IPS-20b (cell line): ENCODE measurements around the gene ATE1.
"Not testable (repeated sequence)": the region's sequence is repeated elsewhere in the genome, so short reads cannot be mapped to it uniquely, and the experiment has no call there.

Experiments
- H3K27ac ChIP-seq: one replicate; pipeline ENCODE4 v1.5.1; 2013; ENCODE audit warnings: low read length
- H3K27me3 ChIP-seq: 2 replicates; pipeline ENCODE4 v1.6.1; 2013; ENCODE audit warnings: mild to moderate bottlenecking, low read length, inconsistent platforms; ENCODE audit not compliant: insufficient read depth
- H3K36me3 ChIP-seq: 2 replicates; pipeline ENCODE4 v1.6.1; 2013; ENCODE audit warnings: low read depth, mild to moderate bottlenecking, inconsistent platforms, low read length, moderate library complexity; ENCODE audit not compliant: insufficient read depth
- H3K4me1 ChIP-seq: 2 replicates; pipeline ENCODE4 v1.6.1; 2013; ENCODE audit warnings: mild to moderate bottlenecking, control low read depth, inconsistent platforms, low read length, moderate library complexity; ENCODE audit not compliant: insufficient read depth
- H3K4me3 ChIP-seq: 2 replicates; pipeline ENCODE4 v1.5.1; 2013; ENCODE audit warnings: mild to moderate bottlenecking, low read length, inconsistent platforms
- H3K9ac ChIP-seq: 2 replicates; pipeline ENCODE4 v1.6.1; 2013; ENCODE audit warnings: low read depth, mild to moderate bottlenecking, inconsistent platforms, low read length, moderate library complexity
- H3K9me3 ChIP-seq: 2 replicates; pipeline ENCODE4 v1.6.1; 2013; ENCODE audit warnings: mild to moderate bottlenecking, low read depth, low read length, inconsistent platforms; ENCODE audit not compliant: insufficient read depth

Gene ATE1

GRCh38 chr10:121927841-121928527, at the start of gene ATE1:
ATE1 (minus strand) TSS chr10:121928031; CDS start chr10:121927949, 82 bp downstream.
- Histone ChIP-seq H3K4me1 (peaks cover 3% of the 10 kb centered on the region; the same call in 1 of the 2 replicates), H3K9ac (peak within 1 kb of the TSS; percentile 96), H3K36me3 (peaks cover 9% of the 10 kb centered on the region), H3K27ac (peak within 1 kb of the TSS; percentile 98), H3K27me3 (no peaks in the 10 kb centered on the region), H3K4me3 (peak within 1 kb of the TSS; percentile 81), H3K9me3 (no peaks in the 10 kb centered on the region)

DNA sequence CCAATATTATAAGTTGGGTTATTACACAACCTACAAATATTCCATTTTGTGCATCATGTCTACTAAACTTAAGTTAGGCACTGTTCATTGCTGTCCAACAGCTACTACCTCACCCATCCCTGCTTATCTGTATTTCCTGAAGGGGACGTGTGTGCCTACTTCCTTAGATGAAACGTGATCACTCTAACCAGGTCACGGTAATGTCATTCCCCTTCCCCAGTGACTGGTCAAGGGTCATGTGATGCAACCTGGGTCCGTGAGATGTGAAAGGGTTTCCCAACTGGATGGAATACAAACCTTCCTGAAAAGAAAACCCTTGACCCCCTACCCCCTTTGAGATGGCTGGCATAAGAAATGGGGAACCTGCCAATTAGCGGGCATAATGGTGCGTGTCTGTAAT, 48.8 kb upstream of the ATE1 start:
- no peak overlapping the region for H3K4me3 ChIP-seq
- H3K27ac ChIP-seq: no peak overlapping the region
- peaks cover 10% of the 10 kb centered on the region for H3K36me3 ChIP-seq

DNA sequence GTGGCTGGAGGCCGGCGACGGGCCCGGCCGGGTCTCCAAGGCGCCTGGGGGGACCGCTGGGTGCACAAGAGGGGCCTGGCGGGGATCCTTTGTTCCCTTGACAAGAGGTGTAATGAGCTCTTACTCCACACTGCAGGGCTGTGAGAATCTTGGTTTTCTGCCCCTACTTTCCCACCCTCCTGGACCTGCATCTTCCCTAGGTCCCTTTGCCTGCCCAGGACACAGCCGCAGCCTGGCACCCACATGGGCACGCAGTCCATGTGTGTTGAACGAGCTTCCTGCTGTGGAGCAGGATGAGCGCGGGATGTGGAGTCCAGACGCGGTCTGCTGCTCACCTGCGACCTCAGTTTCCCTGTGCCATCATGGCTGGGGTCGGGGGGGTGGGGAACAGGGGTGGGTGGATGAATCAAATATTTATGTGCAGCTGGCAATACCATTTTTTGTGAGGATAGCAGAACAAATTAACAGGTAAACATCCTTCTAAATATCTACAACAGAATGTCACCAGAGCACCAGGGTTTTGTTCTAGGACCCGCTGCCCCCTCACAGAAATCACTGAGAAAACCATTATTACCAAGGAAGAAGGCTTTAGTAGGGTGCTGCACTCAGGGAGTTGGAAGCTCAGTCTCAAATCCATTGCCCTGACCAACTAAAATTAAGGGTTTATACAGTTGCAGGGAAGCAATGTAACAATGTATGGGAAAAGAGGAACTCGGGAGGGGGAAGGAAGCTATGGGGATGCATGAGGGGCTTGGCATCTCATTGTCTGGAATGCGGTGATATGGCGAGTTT, 47.7 kb upstream of the ATE1 start:
- H3K4me3 ChIP-seq: peak overlapping the region; percentile 95
- peaks cover 20% of the 10 kb centered on the region for H3K9me3 ChIP-seq
- no peak overlapping the region for H3K27ac ChIP-seq
- peaks cover 6% of the 10 kb centered on the region; the same call in 1 of the 2 replicates for H3K4me1 ChIP-seq
- peak overlapping the region; percentile 95; the same call in 1 of the 2 replicates for H3K9ac ChIP-seq
- no peaks in the 10 kb centered on the region for H3K27me3 ChIP-seq
- H3K36me3 ChIP-seq: peaks cover 18% of the 10 kb centered on the region

More for the DNA sequence above, 48.8 kb upstream of the ATE1 start:
- H3K9me3 ChIP-seq: peaks cover 20% of the 10 kb centered on the region
- no peaks in the 10 kb centered on the region for H3K27me3 ChIP-seq
- peaks cover 6% of the 10 kb centered on the region; the same call in 1 of the 2 replicates for H3K4me1 ChIP-seq
- no peak overlapping the region for H3K9ac ChIP-seq

DNA sequence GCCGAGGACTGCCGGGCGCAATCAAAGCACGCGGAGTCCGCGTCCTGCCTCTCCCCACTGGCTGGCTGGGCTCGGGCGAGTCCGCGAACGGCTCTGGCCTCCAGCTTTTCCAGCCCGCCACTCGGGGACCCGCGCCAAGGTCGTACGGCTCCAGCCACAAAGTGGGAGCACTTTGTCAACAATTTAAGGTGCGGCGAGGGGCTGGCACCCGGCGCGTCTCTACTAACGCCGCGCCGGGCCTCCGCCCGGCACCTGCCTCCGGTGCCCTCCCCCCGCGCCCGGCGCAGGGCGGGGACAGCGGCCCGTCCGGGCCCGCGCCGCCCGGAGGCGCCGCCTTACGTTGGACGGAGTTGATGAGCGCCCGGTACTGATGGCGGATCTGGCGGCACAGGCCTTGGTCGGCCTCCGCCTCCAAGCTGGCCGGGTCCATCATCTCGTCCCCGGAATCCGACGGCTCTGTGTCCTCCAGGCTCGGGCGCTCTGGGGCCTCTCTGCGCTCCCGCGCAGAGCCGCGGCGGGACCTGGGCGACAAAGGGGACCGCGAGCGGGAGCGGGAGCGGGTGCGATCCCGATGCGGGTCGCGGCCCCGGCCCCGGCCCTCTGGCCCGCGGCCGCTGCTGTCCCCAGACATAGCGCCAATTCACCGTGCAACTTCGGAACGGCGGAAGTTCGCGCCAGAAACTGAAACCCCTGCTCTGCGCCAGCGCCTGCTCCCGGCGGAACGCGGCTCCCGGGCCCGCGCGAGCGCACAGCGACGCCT, 46.9 kb upstream of the ATE1 start, which contains the start of gene NSMCE4A:
TSS of gene NSMCE4A (minus strand) at position 683 of the 760 bp plus-strand sequence. CDS start at position 631, 52 bp downstream.
- peak within 1 kb of the TSS; percentile 56 for H3K27ac ChIP-seq
- peak within 1 kb of the TSS; percentile 95 for H3K4me3 ChIP-seq
- no peaks in the 10 kb centered on the region for H3K27me3 ChIP-seq
- peaks cover 6% of the 10 kb centered on the region; the same call in 1 of the 2 replicates for H3K4me1 ChIP-seq
- peaks cover 26% of the 10 kb centered on the region for H3K36me3 ChIP-seq
- H3K9ac ChIP-seq: peak within 1 kb of the TSS; percentile 95
- H3K9me3 ChIP-seq: peaks cover 20% of the 10 kb centered on the region

- no peaks in the 10 kb centered on the region for H3K27me3 ChIP-seq
- H3K4me3 ChIP-seq: peak overlapping the region; percentile 95
- peak overlapping the region; percentile 95; the same call in 1 of the 2 replicates for H3K9ac ChIP-seq
- peaks cover 20% of the 10 kb centered on the region for H3K9me3 ChIP-seq
- peak overlapping the region; percentile 56 for H3K27ac ChIP-seq
- H3K4me1 ChIP-seq: peaks cover 6% of the 10 kb centered on the region; the same call in 1 of the 2 replicates
- H3K36me3 ChIP-seq: peaks cover 33% of the 10 kb centered on the region
These were observed 46.2 kb upstream of the ATE1 start for GRCh38 chr10:121974019-121974534.

DNA sequence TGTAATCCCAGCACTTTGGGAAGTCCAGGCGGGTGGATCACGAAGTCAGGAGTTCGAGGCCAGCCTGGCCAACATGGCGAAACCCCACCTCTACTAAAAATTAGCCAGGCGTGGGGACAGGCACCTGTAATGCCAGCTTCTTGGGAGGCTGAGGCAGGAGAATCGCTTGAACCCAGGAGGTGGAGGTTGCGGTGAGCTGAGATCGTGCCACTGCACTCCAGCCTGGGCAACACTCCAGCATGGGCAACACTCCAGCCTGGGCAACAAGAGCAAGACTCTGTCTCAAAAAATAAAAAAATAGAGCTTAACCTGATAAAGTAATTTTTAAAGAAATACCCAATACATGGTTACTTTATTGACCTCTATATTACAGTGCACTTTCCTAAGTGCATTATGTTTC, 41.3 kb upstream of the ATE1 start:
- H3K9ac ChIP-seq, H3K27ac ChIP-seq, H3K9me3 ChIP-seq, H3K4me1 ChIP-seq, H3K27me3 ChIP-seq, H3K4me3 ChIP-seq: not testable (repeated sequence)
- H3K36me3 ChIP-seq: peaks cover 78% of the 10 kb centered on the region

- H3K27ac ChIP-seq: no peak overlapping the region
- H3K9me3 ChIP-seq: no peaks in the 10 kb centered on the region
- no peaks in the 10 kb centered on the region for H3K27me3 ChIP-seq
- peaks cover 81% of the 10 kb centered on the region for H3K36me3 ChIP-seq
- H3K9ac ChIP-seq: no peak overlapping the region
- H3K4me1 ChIP-seq: no peaks in the 10 kb centered on the region
- no peak overlapping the region for H3K4me3 ChIP-seq
These were observed 38.2 kb upstream of the ATE1 start for GRCh38 chr10:121965996-121966395.

GRCh38 chr10:121961456-121961855, 33.6 kb upstream of the ATE1 start:
- Histone ChIP-seq H3K4me3 (no peak overlapping the region), H3K9ac (no peak overlapping the region), H3K4me1 (peaks cover 17% of the 10 kb centered on the region), H3K27ac (no peak overlapping the region), H3K9me3 (no peaks in the 10 kb centered on the region), H3K27me3 (no peaks in the 10 kb centered on the region), H3K36me3 (peaks cover 66% of the 10 kb centered on the region)

- Histone ChIP-seq H3K27ac (no peak overlapping the region), H3K27me3 (no peaks in the 10 kb centered on the region), H3K4me1 (peaks cover 17% of the 10 kb centered on the region), H3K4me3 (no peak overlapping the region), H3K36me3 (peaks cover 55% of the 10 kb centered on the region), H3K9me3 (no peaks in the 10 kb centered on the region), H3K9ac (no peak overlapping the region)
These were observed 31.8 kb upstream of the ATE1 start for GRCh38 chr10:121959671-121960070.

- Histone ChIP-seq H3K27me3 (no peaks in the 10 kb centered on the region), H3K9ac (no peak overlapping the region), H3K4me1 (peaks cover 17% of the 10 kb centered on the region), H3K36me3 (peaks cover 41% of the 10 kb centered on the region), H3K4me3 (no peak overlapping the region), H3K9me3 (no peaks in the 10 kb centered on the region), H3K27ac (no peak overlapping the region)
These were observed 28.6 kb upstream of the ATE1 start for GRCh38 chr10:121956111-121957061.
